H1 (cell line): Measurements from ENCODE around the gene SPARC. TPM values are rescaled to one million over a fixed set of nuclear protein-coding genes. Genes with fewer than 3 reads are reported as not detected.

ENCODE experiments used
- BCL11A ChIP-seq, 2 experiments: IDR thresholded peaks; one replicate each; pipeline ENCODE4 v1.6.1; 2011; ENCODE audit warnings: low read depth in 2 of 2, low read length in 2 of 2, mild to moderate bottlenecking in 2 of 2
- EZH2 ChIP-seq: fragments of 200-600 bp; sonication (generic); IDR thresholded peaks from 2 replicates; pipeline ENCODE4 v1.7.1; 2012; ENCODE audit warnings: low read depth, mild to moderate bottlenecking, moderate library complexity, low read length, inconsistent platforms; ENCODE audit not compliant: severe bottlenecking
- RFX5 ChIP-seq: IDR thresholded peaks from 2 replicates; pipeline ENCODE4 v1.6.1; 2011; ENCODE audit warnings: low read depth, low read length, improper control_type of control experiment, borderline replicate concordance
- polyA plus RNA-seq, 7 experiments: library from polyadenylated mRNA; depleted of rRNA in 3 of 7; stranded (reverse) in 5 of 7; unstranded in 2 of 7; fragments of >200 nt in 5 of 7; fragments of 200-250 nt in 2 of 7; gene quantifications; 1 replicate in 5 of 7; 2 replicates in 1 of 7; 4 replicates in 1 of 7; pipeline versions ENCODE4 v1.2.1 to v1.2.3, GENCODE V29; 2011 to 2013; ENCODE audit warnings: missing spikeins in 2 of 7, mixed read lengths in 2 of 7
- total RNA-seq: library from RNA; stranded (reverse); fragmentation: NEBNext Ultra II Directional; extraction: Animal tissue kit (Norgen Biotek cat#: 25700); gene quantifications from 2 replicates; pipeline ENCODE4 v1.2.1, GENCODE V29; 2021
- TF ChIP-seq, protein P1 (sequence below): fragments of 300-600 bp; sonication (generic); IDR thresholded peaks from 2 replicates; pipeline ENCODE4 v1.7.1; 2012; ENCODE audit warnings: low read length, moderate library complexity, mild to moderate bottlenecking, inconsistent platforms; ENCODE audit not compliant: insufficient replicate concordance

SPARC gene
- total and polyA plus RNA-seq, 2 of the 8 experiments (the other 6 are each of a cell fraction or from before 2014, with no cell fraction given): 375 to 438 TPM

DNA sequence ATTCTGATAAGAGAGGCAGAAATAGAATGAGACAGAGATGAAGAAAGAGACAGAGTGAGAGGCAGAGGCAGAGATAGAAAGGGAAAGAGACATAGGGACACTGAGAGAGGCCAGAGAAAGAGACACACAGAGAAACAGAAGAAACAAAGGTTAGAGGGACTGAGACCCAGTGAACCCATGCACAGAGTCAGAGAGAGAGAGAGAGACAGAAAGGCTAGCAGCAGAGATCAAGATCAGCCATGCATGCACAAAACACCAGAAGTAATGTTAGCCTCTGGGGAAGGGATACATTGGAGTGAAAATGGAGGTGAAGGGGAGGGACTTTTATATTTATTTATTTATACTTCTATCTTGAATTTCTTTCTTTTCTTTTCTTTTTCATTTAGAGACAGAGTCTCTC is 14.1 kb upstream of the SPARC start (continued):
- TF ChIP-seq, protein P1, sequence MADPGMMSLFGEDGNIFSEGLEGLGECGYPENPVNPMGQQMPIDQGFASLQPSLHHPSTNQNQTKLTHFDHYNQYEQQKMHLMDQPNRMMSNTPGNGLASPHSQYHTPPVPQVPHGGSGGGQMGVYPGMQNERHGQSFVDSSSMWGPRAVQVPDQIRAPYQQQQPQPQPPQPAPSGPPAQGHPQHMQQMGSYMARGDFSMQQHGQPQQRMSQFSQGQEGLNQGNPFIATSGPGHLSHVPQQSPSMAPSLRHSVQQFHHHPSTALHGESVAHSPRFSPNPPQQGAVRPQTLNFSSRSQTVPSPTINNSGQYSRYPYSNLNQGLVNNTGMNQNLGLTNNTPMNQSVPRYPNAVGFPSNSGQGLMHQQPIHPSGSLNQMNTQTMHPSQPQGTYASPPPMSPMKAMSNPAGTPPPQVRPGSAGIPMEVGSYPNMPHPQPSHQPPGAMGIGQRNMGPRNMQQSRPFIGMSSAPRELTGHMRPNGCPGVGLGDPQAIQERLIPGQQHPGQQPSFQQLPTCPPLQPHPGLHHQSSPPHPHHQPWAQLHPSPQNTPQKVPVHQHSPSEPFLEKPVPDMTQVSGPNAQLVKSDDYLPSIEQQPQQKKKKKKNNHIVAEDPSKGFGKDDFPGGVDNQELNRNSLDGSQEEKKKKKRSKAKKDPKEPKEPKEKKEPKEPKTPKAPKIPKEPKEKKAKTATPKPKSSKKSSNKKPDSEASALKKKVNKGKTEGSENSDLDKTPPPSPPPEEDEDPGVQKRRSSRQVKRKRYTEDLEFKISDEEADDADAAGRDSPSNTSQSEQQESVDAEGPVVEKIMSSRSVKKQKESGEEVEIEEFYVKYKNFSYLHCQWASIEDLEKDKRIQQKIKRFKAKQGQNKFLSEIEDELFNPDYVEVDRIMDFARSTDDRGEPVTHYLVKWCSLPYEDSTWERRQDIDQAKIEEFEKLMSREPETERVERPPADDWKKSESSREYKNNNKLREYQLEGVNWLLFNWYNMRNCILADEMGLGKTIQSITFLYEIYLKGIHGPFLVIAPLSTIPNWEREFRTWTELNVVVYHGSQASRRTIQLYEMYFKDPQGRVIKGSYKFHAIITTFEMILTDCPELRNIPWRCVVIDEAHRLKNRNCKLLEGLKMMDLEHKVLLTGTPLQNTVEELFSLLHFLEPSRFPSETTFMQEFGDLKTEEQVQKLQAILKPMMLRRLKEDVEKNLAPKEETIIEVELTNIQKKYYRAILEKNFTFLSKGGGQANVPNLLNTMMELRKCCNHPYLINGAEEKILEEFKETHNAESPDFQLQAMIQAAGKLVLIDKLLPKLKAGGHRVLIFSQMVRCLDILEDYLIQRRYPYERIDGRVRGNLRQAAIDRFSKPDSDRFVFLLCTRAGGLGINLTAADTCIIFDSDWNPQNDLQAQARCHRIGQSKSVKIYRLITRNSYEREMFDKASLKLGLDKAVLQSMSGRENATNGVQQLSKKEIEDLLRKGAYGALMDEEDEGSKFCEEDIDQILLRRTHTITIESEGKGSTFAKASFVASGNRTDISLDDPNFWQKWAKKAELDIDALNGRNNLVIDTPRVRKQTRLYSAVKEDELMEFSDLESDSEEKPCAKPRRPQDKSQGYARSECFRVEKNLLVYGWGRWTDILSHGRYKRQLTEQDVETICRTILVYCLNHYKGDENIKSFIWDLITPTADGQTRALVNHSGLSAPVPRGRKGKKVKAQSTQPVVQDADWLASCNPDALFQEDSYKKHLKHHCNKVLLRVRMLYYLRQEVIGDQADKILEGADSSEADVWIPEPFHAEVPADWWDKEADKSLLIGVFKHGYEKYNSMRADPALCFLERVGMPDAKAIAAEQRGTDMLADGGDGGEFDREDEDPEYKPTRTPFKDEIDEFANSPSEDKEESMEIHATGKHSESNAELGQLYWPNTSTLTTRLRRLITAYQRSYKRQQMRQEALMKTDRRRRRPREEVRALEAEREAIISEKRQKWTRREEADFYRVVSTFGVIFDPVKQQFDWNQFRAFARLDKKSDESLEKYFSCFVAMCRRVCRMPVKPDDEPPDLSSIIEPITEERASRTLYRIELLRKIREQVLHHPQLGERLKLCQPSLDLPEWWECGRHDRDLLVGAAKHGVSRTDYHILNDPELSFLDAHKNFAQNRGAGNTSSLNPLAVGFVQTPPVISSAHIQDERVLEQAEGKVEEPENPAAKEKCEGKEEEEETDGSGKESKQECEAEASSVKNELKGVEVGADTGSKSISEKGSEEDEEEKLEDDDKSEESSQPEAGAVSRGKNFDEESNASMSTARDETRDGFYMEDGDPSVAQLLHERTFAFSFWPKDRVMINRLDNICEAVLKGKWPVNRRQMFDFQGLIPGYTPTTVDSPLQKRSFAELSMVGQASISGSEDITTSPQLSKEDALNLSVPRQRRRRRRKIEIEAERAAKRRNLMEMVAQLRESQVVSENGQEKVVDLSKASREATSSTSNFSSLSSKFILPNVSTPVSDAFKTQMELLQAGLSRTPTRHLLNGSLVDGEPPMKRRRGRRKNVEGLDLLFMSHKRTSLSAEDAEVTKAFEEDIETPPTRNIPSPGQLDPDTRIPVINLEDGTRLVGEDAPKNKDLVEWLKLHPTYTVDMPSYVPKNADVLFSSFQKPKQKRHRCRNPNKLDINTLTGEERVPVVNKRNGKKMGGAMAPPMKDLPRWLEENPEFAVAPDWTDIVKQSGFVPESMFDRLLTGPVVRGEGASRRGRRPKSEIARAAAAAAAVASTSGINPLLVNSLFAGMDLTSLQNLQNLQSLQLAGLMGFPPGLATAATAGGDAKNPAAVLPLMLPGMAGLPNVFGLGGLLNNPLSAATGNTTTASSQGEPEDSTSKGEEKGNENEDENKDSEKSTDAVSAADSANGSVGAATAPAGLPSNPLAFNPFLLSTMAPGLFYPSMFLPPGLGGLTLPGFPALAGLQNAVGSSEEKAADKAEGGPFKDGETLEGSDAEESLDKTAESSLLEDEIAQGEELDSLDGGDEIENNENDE: no peak
- no peak for TF ChIP-seq EZH2
- TF ChIP-seq BCL11A (IDR thresholded peaks at IDR 0.05; ENCODE audit: low read depth in 2 of 2, low read length in 2 of 2): no peak
- no peak for TF ChIP-seq RFX5
